Stimulated activated naive CD8-positive, alpha-beta T cell treated with anti-CD3 and anti-CD28 coated beads, Interleukin-15, amount 100 ng/mL, for 72 hours (primary cell): ENCODE measurements around the gene PPP2R3A.
"Not testable (repeated sequence)": the region's sequence is repeated elsewhere in the genome, so short reads cannot be mapped to it uniquely, and the experiment has no call there.

ENCODE experiments used
- ATAC-seq: fragments of 150-1000 bp; cut with Tn5 transposase; 2 replicates; pipeline ENCODE4 v1.10.0; 2021; ENCODE audit warnings: mild to moderate bottlenecking, moderate library complexity
- DNase-seq, 2 donors: peaks; one replicate each; pipeline ENCODE4 v3.0.0; 2021 to 2022
- H3K27ac Mint-ChIP-seq, 2 donors: one replicate each; pipeline ENCODE4 v1.8.0; 2022; ENCODE audit warnings: mild to moderate bottlenecking in 2 of 2, mixed read lengths in 2 of 2, moderate library complexity in 2 of 2
- H3K27me3 Mint-ChIP-seq: one replicate; pipeline ENCODE4 v1.8.0; 2022; ENCODE audit warnings: mixed read lengths
- H3K4me1 Mint-ChIP-seq: one replicate; pipeline ENCODE4 v1.8.0; 2022; ENCODE audit warnings: mild to moderate bottlenecking, mixed read lengths
- H3K4me3 Mint-ChIP-seq, 2 donors: one replicate each; pipeline ENCODE4 v1.8.0; 2022; ENCODE audit warnings: mild to moderate bottlenecking in 2 of 2, mixed read lengths in 2 of 2, moderate library complexity in 1 of 2
- H3K9me3 Mint-ChIP-seq, 2 donors: one replicate each; pipeline ENCODE4 v1.8.0; 2022; ENCODE audit warnings: mixed read lengths in 2 of 2

PPP2R3A gene

DNA sequence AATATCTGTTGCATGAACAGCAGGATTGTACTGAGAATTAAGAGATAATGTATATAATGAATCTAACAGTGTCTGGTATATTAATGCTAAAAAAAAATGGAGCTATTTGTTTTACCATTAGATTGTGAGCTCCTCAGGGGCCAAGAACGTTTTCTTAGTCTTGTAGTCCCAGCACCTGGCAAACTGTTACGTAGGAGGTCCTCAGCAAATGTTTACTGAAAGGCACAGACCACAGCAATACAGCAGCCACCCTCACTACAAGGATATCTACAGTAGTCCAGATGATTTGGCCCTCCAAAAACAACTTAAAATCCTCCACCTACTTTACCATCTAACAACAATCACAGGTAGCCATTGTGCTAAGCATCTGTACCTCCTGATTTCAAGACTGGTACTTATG, 170.9 kb downstream of the PPP2R3A start:
- Mint-ChIP-seq H3K27me3 (no peaks in the 10 kb centered on the region), H3K4me3 (no peak overlapping the region), H3K9me3 (no peaks in the 10 kb centered on the region), H3K4me1 (peaks cover 14% of the 10 kb centered on the region), H3K27ac (no peak overlapping the region)
- no peak for ATAC-seq
- DNase-seq = no peak

DNA sequence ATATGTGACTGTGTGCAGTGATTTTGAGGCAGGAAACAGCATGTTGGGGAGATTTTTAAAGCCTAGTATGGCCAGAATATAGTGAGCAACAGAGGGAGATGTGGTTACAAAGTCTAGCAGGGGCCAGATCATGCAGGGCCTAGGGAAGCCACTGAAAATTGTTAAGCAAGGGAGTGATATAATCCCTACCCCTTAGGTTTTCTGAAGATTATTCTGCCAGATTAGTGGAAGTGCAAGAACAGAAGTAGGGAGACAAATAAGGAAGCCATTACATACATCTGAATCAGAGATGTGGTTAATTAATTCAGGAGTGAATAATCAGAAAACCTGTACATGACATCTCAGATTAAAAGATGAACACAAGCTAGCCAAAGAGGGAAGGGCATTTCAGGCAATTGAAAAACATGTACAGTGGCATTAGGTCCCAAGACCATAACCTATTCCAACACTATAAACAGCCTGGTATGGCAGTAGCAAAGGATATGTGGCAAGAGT, 175.8 kb downstream of the PPP2R3A start:
- Mint-ChIP-seq H3K4me3 (no peak overlapping the region), H3K4me1 (peaks cover 19% of the 10 kb centered on the region), H3K9me3 (no peaks in the 10 kb centered on the region), H3K27ac (peak overlapping the region in 1 of 2 donors; percentile 22), H3K27me3 (no peaks in the 10 kb centered on the region)
- DNase-seq (no peak), ATAC-seq (peak; percentile 19)

DNA sequence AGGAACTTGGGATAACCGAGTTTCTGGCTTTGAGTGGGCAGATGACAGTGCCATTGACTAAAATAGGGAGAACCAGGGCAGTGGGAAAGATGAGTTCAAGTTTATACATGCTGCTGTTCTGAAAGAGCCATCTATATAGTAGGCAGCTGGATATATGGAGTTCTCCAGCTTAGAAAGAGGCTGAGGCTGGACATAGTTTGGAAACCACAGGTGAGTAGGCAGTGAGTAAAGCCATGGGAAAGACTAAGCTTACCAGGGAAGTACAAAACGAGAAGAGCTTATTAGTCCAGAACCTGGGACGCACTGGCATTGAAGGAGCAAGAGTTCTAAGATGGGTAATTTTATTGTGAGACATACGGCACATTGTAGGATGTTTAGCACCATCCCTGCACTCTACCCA, 176.4 kb downstream of the PPP2R3A start:
- DNase-seq (no peak), ATAC-seq (no peak)
- peak overlapping the region in 1 of 2 donors; percentile 22 for H3K27ac Mint-ChIP-seq

DNA sequence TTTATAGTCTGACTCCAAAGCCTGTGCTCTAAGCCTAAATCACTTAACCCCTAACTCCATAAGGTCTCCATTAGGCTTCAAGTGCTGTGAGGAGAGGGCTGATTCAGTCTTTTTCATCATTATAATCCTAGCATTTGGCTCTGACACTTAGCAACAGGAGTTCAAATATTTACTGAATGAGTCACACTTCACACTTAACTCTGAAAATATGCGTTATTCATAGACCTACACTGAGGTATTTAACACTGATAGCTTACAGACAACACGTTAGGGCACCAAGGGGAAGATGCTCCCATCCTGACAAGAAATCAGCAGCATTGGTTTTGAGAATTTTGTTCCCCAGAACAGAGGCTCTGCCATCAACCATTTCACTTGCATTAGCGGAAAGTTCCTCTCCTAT, 177.1 kb downstream of the PPP2R3A start:
- Mint-ChIP-seq H3K27ac (peak overlapping the region; percentile 24 to 67), H3K4me3 (no peak overlapping the region), H3K4me1 (peaks cover 28% of the 10 kb centered on the region), H3K27me3 (no peaks in the 10 kb centered on the region), H3K9me3 (no peaks in the 10 kb centered on the region)
- peak; percentile 87 for ATAC-seq
- no peak for DNase-seq

More for the DNA sequence above, 176.4 kb downstream of the PPP2R3A start:
- Mint-ChIP-seq H3K27me3 (no peaks in the 10 kb centered on the region), H3K4me1 (peaks cover 21% of the 10 kb centered on the region), H3K9me3 (no peaks in the 10 kb centered on the region), H3K4me3 (no peak overlapping the region)

DNA sequence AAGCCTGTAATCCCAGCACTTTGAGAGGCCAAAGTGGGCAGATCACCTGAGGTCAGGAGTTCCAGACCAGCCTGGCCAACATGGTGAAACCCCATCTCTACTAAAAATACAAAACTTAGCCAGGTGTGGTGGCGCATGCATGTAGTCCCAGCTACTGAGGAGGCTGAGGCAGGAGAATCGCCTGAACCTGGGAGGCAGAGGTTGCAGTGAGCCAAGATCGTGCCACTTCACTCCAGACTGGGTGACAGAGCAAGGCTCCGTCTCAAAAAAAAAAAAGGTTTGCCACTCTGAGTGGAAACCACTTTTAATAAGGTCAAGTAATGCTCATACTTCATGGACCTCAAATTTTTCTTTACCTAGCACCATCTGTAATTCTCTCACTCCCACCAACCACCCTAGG, 178.9 kb downstream of the PPP2R3A start:
- DNase-seq, H3K4me3 Mint-ChIP-seq, ATAC-seq, H3K9me3 Mint-ChIP-seq, H3K27me3 Mint-ChIP-seq: not testable (repeated sequence)
- H3K27ac Mint-ChIP-seq = peak overlapping the region in 1 of 2 donors; percentile 69
- H3K4me1 Mint-ChIP-seq = peaks cover 42% of the 10 kb centered on the region

DNA sequence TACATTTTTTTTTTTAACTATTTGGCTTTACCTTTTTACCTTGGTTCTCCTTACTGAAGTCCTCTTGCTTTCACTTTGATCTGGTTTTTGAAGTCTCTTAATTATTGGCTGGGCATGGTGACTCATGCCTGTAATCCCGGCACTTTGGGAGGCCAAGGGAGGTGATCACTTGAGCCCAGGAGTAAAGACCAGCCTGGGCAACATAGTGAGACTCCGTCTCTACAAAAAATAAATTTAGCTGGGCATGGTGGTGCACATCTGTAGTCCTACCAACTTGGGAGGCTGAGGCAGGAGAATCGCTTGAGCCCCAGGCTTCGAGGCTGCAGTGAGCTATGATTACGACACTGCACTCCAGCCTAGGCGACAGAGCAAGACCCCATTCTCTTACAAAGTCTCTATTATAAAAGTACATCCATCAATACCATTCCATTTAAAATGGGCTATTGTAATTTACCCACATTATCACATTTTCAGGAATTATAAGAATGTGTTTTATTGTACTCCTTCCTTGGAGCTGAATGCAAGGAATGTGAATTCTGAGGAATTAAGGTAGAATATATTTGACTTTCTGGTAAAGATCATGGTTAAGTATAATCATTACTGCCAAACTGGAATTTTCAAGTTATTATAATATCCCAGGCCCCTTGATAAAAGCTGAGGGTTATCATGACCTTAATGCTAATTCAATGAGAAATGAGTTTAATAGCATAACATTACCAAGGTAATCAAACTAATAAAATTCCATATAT, 181.6 kb downstream of the PPP2R3A start:
- Mint-ChIP-seq H3K27me3 (no peaks in the 10 kb centered on the region), H3K9me3 (no peaks in the 10 kb centered on the region), H3K4me3 (no peak overlapping the region), H3K4me1 (peaks cover 56% of the 10 kb centered on the region), H3K27ac (no peak overlapping the region)
- ATAC-seq (no peak), DNase-seq (no peak)

DNA sequence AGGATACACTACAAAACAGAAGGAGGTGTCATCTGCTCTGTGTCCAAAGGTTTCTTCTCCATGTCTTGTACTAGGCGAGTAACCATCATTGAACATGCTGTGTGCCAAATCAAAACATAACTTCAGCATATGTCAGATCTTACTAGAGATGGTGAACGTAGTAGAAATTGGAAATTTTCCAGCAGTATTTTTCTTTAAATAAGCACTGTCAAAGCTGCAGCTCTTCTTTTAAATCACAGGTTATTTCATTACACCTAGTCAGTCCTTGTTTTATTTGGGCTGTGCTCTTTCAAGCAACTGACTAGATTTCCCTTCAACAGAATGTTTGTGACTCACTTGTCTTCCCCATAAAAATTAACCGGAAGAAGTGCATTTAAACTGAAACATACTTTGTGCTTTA, 184.1 kb downstream of the PPP2R3A start:
- Mint-ChIP-seq H3K9me3 (no peaks in the 10 kb centered on the region), H3K4me1 (peaks cover 68% of the 10 kb centered on the region), H3K27ac (no peak overlapping the region), H3K27me3 (no peaks in the 10 kb centered on the region), H3K4me3 (no peak overlapping the region)
- DNase-seq (no peak), ATAC-seq (peak; percentile 42)

DNA sequence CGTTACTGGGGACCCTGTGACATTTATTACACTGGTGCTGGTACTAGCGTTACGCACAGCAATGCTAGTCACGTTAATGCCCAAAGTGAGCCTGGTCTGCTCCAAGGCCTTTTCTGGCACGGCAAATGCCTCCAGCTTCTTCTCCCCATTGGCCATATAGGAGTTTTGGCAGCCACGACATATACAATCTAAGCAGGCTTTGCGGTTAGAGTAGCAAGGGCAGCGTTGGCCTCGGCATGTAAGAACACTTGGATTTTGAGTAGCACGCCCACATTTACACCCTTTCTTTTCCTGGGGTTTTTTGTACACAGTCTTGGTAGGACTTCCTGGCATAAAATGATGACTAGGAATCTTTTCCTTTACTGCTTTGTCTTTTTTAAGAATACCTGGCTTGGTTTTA, 185.7 kb downstream of the PPP2R3A start:
- H3K4me1 Mint-ChIP-seq = peaks cover 82% of the 10 kb centered on the region
- no peaks in the 10 kb centered on the region for H3K9me3 Mint-ChIP-seq
- no peak overlapping the region for H3K4me3 Mint-ChIP-seq
- ATAC-seq = no peak
- no peak for DNase-seq
- H3K27me3 Mint-ChIP-seq = no peaks in the 10 kb centered on the region
- no peak overlapping the region for H3K27ac Mint-ChIP-seq

DNA sequence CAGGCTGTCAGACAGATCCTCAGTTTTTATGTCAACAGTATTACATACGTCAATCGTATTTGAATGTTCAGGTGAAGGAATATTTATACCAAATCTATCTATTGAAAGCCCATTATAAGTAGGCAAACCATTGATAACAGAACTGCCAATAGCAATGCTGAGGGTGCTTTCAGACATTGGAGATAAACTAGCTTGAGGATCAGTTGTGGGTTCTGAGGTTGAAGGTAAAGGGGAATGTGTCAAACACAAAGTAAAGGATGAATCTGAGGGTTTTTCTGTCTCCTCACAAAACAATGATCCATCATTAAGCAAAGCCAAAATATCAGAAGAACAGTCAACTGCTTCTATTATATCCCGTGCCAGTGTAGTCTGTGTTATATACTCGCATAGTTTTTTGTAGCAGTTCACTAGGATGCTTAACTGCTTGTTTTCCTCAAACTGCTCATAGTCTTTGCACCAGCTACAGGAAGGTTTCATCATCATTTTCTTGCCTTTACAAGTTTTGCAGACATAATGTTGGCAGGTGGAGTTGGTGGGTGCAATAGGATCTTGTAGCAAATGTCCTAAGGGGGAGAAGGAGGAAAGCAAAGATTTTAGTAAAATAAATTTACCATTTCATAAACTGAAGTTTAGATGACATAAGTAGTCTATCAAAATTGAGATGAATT, 186.8 kb downstream of the PPP2R3A start:
- ATAC-seq (peak; percentile 20), DNase-seq (no peak)
- H3K27me3 Mint-ChIP-seq = no peaks in the 10 kb centered on the region
- no peak overlapping the region for H3K4me3 Mint-ChIP-seq
- peaks cover 83% of the 10 kb centered on the region for H3K4me1 Mint-ChIP-seq
- peak overlapping the region in 1 of 2 donors; percentile 54 for H3K27ac Mint-ChIP-seq
- H3K9me3 Mint-ChIP-seq = no peaks in the 10 kb centered on the region

DNA sequence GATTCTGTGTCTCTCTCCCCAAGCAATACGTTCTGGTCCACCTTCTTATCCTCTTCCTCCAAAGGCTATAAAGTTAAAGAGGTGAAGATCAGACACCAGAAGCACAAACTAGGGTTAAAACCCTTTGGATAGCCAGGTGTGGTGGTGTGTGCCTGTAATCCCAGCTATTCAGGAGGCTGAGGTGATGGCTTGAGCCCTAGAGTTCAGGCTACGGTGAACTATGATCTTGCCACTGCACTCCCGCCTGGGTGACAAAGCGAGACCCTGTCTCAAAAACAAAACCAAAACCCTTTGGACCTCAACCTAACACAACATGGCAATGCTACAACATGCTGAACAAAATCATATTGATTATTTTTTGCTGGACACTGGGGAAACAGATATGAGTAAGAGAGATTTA, 187.4 kb downstream of the PPP2R3A start:
- DNase-seq (no peak), ATAC-seq (no peak)
- no peaks in the 10 kb centered on the region for H3K9me3 Mint-ChIP-seq
- H3K4me3 Mint-ChIP-seq = peak overlapping the region in 1 of 2 donors; percentile 34
- peaks cover 83% of the 10 kb centered on the region for H3K4me1 Mint-ChIP-seq
- H3K27me3 Mint-ChIP-seq = no peaks in the 10 kb centered on the region
- H3K27ac Mint-ChIP-seq = peak overlapping the region; percentile 54 to 89

DNA sequence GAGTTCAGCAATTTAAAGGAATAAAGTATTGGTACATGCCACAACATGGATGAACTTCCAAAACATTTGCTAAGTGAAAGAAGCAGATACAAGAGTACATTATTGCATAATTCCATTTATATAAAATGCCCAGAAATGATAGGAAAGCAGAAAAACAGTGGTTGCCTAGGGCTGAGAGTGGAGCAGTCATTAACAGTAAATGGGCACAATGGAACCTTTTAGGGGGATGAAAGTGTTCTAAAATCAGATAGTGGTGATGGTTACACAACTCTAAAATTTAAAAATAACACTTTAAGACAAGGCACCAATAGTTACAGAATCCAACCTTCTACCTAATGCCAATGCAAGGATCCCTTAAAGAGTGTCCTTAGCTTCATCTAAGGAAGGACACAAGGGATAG, 196.0 kb downstream of the PPP2R3A start:
- H3K27ac Mint-ChIP-seq = peak overlapping the region in 1 of 2 donors; percentile 40
- ATAC-seq (no peak), DNase-seq (no peak)
- peaks cover 7% of the 10 kb centered on the region in 2 donors for H3K9me3 Mint-ChIP-seq
- H3K27me3 Mint-ChIP-seq = no peaks in the 10 kb centered on the region
- peaks cover 61% of the 10 kb centered on the region for H3K4me1 Mint-ChIP-seq
- H3K4me3 Mint-ChIP-seq = no peak overlapping the region

DNA sequence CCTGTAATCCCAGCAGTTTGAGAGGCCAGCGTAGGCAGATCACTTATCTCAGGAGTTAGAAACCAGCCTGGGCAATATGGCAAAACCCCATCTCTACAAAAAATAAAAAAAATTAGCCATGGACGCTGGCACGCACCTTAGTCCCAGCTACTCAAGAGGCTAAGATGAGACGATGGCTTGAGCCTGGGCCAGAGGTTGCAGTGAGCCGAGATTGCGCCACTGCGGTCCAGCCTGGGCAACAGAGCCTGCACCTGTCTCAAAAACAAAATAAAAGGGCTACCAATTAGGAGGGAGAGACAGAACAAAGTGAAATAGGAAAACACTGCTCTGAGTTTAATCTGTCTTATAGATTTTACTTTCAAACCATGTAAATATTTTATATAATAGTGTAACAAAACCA, 196.8 kb downstream of the PPP2R3A start:
- H3K27me3 Mint-ChIP-seq = no peaks in the 10 kb centered on the region
- ATAC-seq = no peak
- H3K4me3 Mint-ChIP-seq = no peak overlapping the region
- H3K27ac Mint-ChIP-seq = no peak overlapping the region
- peaks cover 7% of the 10 kb centered on the region in 2 donors for H3K9me3 Mint-ChIP-seq
- peaks cover 62% of the 10 kb centered on the region for H3K4me1 Mint-ChIP-seq
- no peak for DNase-seq

DNA sequence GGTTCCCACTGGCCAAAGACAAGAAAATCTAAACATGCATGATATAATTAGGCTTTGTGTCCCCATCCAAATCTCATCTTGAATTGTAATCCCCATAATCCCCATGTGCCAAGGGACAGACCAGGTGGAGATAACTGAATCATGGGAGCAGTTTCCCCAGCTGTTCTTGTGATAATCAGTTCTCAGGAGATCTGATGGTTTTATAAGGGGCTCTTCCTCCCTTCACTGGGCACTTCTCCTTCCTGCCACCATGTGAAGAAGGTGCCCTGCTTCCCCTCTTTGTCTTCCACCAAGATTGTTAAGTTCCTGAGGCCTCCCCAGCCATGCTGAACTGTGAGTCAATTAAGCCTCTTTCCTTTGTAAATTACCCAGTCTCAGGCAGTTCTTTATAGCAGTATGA, 198.1 kb downstream of the PPP2R3A start:
- DNase-seq, H3K9me3 Mint-ChIP-seq, H3K27me3 Mint-ChIP-seq, H3K4me3 Mint-ChIP-seq, ATAC-seq: not testable (repeated sequence)
- Mint-ChIP-seq H3K4me1 (peaks cover 62% of the 10 kb centered on the region), H3K27ac (peak overlapping the region; percentile 72 to 80)

DNA sequence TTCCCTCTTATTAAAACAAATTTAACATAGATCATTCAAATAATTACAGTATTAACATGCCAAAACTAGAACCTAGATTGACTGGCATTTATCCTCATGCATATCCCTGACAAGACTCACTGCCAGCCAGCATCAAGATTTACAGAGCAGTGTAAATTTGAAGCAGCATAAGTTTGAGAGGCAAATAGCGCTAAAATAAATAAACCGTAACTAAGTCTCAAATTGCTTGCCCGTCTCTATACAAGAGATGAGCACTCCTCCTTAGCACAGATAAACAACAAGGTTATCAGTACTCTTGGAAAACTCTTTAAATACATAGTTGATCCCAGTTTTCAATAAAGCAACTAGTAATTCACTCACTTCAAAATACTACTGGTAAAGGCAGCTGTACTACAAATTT, 201.0 kb downstream of the PPP2R3A start:
- Mint-ChIP-seq H3K9me3 (peaks cover 7% of the 10 kb centered on the region in 2 donors), H3K4me1 (peaks cover 54% of the 10 kb centered on the region), H3K4me3 (no peak overlapping the region), H3K27me3 (no peaks in the 10 kb centered on the region), H3K27ac (no peak overlapping the region)
- ATAC-seq = no peak
- DNase-seq = no peak

DNA sequence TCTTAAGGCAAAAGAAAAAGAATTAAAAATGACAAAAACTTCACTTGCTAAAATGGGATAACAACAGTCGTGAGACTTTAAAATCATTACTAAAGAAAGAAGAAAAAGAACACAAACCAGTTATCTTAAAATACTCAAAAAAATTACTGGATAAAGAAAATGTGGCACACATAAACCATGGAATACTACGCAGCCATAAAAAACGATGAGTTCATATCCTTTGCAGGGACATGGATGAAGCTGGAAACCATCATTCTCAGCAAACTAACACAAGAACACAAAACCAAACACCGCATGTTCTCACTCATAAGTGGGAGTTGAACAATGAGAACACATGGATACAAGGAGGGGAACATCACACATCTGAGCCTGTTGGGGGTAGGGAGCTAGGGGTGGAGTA, 202.7 kb downstream of the PPP2R3A start:
- H3K4me3 Mint-ChIP-seq = peak overlapping the region; percentile 19 to 26
- ATAC-seq, H3K9me3 Mint-ChIP-seq, DNase-seq, H3K27me3 Mint-ChIP-seq: not testable (repeated sequence)
- H3K27ac Mint-ChIP-seq = peak overlapping the region in 1 of 2 donors; percentile 51
- peaks cover 44% of the 10 kb centered on the region for H3K4me1 Mint-ChIP-seq

DNA sequence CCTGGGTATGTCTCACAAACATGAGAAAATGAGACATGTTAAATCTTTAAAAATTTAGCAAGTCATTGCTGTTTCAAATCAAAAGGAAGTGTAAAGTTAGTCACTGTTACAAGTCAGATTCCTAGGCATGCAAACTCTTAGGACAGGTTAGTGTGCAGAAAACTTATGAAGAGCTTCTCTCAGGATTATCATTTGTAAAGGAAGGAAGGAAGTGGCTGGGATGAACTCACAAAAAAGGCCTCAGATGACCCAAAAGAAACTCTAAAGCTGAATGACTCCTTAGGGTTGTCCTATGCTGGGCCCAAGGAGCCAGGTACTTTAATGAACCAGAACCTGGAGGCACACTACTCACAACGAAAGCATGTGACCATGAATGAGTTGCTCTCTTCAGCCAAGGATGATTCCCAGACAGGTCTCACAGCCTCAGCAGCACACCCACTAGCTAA, 205.6 kb downstream of the PPP2R3A start:
- peaks cover 24% of the 10 kb centered on the region for H3K4me1 Mint-ChIP-seq
- H3K27ac Mint-ChIP-seq = peak overlapping the region in 1 of 2 donors; percentile 9
- H3K27me3 Mint-ChIP-seq = no peaks in the 10 kb centered on the region
- H3K9me3 Mint-ChIP-seq = no peaks in the 10 kb centered on the region
- peak; percentile 66 for ATAC-seq
- no peak for DNase-seq
- H3K4me3 Mint-ChIP-seq = no peak overlapping the region
